MCF 10A (cell line): ENCODE results near the gene SPAG6. TPM values are rescaled to one million over a fixed set of nuclear protein-coding genes. Genes with fewer than 3 reads are reported as not detected.

Experiments used
- BruUV-seq: library from RNA; stranded (reverse); fragments of 400-500 nt; replicated peaks from 2 replicates; lab custom pipeline; 2021; lab: Mats Ljungman, UMichigan
- CTCF ChIA-PET: fragments of 300-600 bp; sonication (Branson Sonifier 250); formaldehyde crosslinking; extraction: SDS; loops from one replicate; lab custom pipeline; 2021; ENCODE audit warnings: antibody characterized with exemption, inconsistent platforms; lab: Yijun Ruan, JAX
- POLR2A ChIA-PET: fragments of 300-600, 350-650 bp; sonication (Branson Sonifier 250); formaldehyde crosslinking; extraction: SDS; loops from one replicate; lab custom pipeline; 2020; ENCODE audit warnings: antibody characterized with exemption, inconsistent platforms; lab: Yijun Ruan, JAX
- DNase-seq: peaks from one replicate; pipeline ENCODE4 v3.0.0-alpha.2; 2018; ENCODE audit not compliant: unreplicated experiment
- H3K27ac Mint-ChIP-seq: one replicate; pipeline ENCODE4 v1.8.0; 2022; ENCODE audit warnings: mild to moderate bottlenecking, low read depth, mixed read lengths; ENCODE audit not compliant: unreplicated experiment
- H3K27me3 Mint-ChIP-seq: one replicate; pipeline ENCODE4 v1.8.0; 2022; ENCODE audit warnings: mixed read lengths; ENCODE audit not compliant: insufficient read depth, unreplicated experiment
- H3K36me3 Mint-ChIP-seq: one replicate; pipeline ENCODE4 v1.8.0; 2022; ENCODE audit warnings: mild to moderate bottlenecking, moderate library complexity, mixed read lengths; ENCODE audit not compliant: insufficient read depth, unreplicated experiment
- H3K4me1 Mint-ChIP-seq: one replicate; pipeline ENCODE4 v1.8.0; 2022; ENCODE audit warnings: mixed read lengths; ENCODE audit not compliant: insufficient read depth, unreplicated experiment
- H3K4me3 Mint-ChIP-seq: one replicate; pipeline ENCODE4 v1.8.0; 2022; ENCODE audit warnings: mild to moderate bottlenecking, moderate library complexity, mixed read lengths; ENCODE audit not compliant: unreplicated experiment
- H3K9me3 Mint-ChIP-seq: one replicate; pipeline ENCODE4 v1.8.0; 2022; ENCODE audit warnings: mixed read lengths; ENCODE audit not compliant: unreplicated experiment
- CTCF ChIP-seq: fragments of 200-600 bp; IDR thresholded peaks from one replicate; pipeline ENCODE4 v1.8.0; 2022; ENCODE audit warnings: antibody characterized with exemption, mild to moderate bottlenecking; ENCODE audit not compliant: unreplicated experiment
- intact Hi-C: fragments of 100-400 bp; cut with micrococcal nuclease; formaldehyde crosslinking; loops from 2 replicates; pipeline ENCODE4 v1.14.1; 2022
- total RNA-seq: library from RNA; stranded (reverse); gene quantifications from 2 replicates; pipeline ENCODE4 v1.2.3, GENCODE V29; 2022

The SPAG6 gene
- total RNA-seq, 1 experiment from 2014 or later = not detected

GRCh38 chr10:22325272-22326144 lies 19.8 kb upstream of the SPAG6 start:
- peaks cover 29% of the 10 kb centered on the region for H3K4me1 Mint-ChIP-seq
- H3K27me3 Mint-ChIP-seq = peaks cover 11% of the 10 kb centered on the region
- CTCF ChIA-PET = interaction anchor here (0.7 to 1.4 kb wide), 5 partner anchors 12 to 664 kb away, joined by 3 to 4 read pairs (median 3); no protein-coding TSS in a partner anchor
- peaks cover 37% of the 10 kb centered on the region for H3K36me3 Mint-ChIP-seq
- peak overlapping the region; percentile 80 for H3K4me3 Mint-ChIP-seq
- intact Hi-C loops = loop anchor here (5.0 to 10.0 kb wide), 3 partner anchors 259 to 662 kb away; partner anchors contain the start of gene PIP4K2A
- H3K9me3 Mint-ChIP-seq = no peaks in the 10 kb centered on the region
- BruUV-seq = no TSS peak
- TF ChIP-seq CTCF = no peak
- peak overlapping the region; percentile 31 for H3K27ac Mint-ChIP-seq
- DNase-seq = peak; percentile 64
- POLR2A ChIA-PET = interaction anchor here (0.6 to 7.3 kb wide), 9 partner anchors 9 to 836 kb away, joined by 3 to 47 read pairs (median 3); partner anchors contain the start of genes COMMD3 and DNAJC1

GRCh38 chr10:22326145-22326702 lies 19.1 kb upstream of the SPAG6 start:
- DNase-seq = no peak
- POLR2A ChIA-PET = interaction anchor here (0.5 to 7.3 kb wide), 11 partner anchors 9 to 836 kb away, joined by 3 to 47 read pairs (median 3); partner anchors contain the start of genes COMMD3 and DNAJC1
- CTCF ChIA-PET = interaction anchor here (0.7 to 1.4 kb wide), 5 partner anchors 12 to 664 kb away, joined by 3 to 4 read pairs (median 3); no protein-coding TSS in a partner anchor
- H3K4me1 Mint-ChIP-seq = peaks cover 29% of the 10 kb centered on the region
- peak overlapping the region; percentile 31 for H3K27ac Mint-ChIP-seq
- H3K4me3 Mint-ChIP-seq = peak overlapping the region; percentile 80
- intact Hi-C loops = loop anchor here (5.0 to 10.0 kb wide), 3 partner anchors 259 to 661 kb away; partner anchors contain the start of gene PIP4K2A
- no peaks in the 10 kb centered on the region for H3K9me3 Mint-ChIP-seq
- no TSS peak for BruUV-seq
- no peak for TF ChIP-seq CTCF
- peaks cover 11% of the 10 kb centered on the region for H3K27me3 Mint-ChIP-seq
- peaks cover 37% of the 10 kb centered on the region for H3K36me3 Mint-ChIP-seq

- Mint-ChIP-seq H3K36me3 (peaks cover 41% of the 10 kb centered on the region), H3K9me3 (no peaks in the 10 kb centered on the region), H3K27me3 (no peaks in the 10 kb centered on the region), H3K27ac (no peak overlapping the region), H3K4me3 (no peak overlapping the region), H3K4me1 (peaks cover 18% of the 10 kb centered on the region)
- TF ChIP-seq CTCF = no peak
- CTCF ChIA-PET = no interaction called here
- no peak for DNase-seq
- intact Hi-C loops = loop anchor here (5.0 to 10.0 kb wide), 3 partner anchors 256 to 658 kb away; partner anchors contain the start of gene PIP4K2A
- POLR2A ChIA-PET = no interaction called here
- BruUV-seq = no TSS peak
Measured at GRCh38 chr10:22329150-22329549, 16.1 kb upstream of the SPAG6 start.
